SW 1271 (cell line): ENCODE results near the gene TRIM3.
"Not testable (repeated sequence)": the region's sequence is repeated elsewhere in the genome, so short reads cannot be mapped to it uniquely, and the experiment has no call there.

Experiments used
- DNase-seq, 2 experiments: peaks; one replicate each; lab custom pipeline; 2025; lab: John Stamatoyannopoulos, UW

TRIM3 gene

DNA sequence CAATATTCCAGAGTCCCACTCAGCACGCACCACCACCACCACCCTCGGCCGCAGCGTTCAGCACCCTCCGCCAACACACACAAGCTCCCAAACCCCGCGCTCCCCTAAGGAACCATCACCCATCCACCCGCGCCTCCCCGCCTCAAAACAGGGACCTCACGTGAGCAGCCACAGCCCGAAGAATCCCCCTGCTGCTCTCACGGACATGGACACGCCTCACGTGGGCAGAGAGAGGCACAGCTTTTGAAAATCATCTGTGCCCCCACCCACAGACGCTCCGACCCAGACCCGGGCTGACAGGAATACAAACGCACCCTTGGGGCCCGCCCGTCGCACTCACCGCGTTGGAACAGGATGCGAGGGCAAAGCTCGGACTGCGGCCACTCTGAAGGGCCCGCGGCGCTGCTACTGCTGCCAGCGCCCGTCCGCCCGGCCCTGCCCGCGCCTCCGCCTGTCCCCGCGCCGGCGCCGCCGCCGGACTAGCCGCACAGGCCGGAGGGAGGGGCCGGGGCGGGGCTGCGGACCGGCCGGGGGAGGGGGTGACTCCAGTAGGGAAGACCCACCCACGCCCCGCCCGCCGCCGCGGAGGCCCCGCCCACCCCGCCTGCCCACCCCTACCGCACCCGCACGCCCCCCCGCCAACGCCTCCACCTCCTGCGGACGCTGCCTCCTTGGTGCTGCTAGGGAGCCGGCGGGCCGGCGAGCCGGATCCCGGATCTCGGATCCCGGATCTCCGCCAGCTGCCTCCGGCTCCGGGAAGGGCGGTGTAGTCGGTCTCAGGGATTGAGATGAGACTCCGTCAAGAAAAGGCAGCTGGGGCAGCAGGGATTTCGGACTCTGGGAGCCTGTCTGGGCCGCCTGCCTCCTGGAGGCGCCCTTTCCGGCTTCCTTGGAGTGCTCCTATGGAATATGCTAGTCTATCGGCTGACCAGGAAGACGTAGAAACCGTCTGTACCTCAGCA lies at the start of gene TRIM3:
TSS of gene TRIM3 (minus strand) at position 491 of the 962 bp plus-strand sequence. CDS start 8,246 bp downstream, outside the sequence.
- DNase-seq, result peak; percentile 39 to 82

DNA sequence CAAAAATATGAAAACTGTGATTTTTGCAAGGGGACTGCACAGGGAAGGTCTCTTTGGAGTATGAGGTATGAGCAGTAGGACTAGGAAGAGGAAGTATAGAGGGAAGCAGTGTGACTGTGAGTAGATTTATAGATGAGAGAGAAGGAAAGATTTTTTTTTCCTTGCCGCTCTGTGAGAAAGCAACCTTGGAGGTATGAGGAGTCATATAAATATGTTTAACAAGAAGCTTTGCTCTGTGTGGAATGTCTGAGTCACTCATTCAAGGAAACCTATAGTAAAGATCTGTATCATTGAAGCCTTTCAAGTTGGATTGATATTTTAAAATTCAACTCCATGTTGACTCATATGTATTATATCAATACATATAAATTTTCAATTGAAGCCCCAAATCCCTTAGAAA lies 49.5 kb upstream of the TRIM3 start:
- peak in 1 of 2 experiments; percentile 26 for DNase-seq

- DNase-seq, result not testable (repeated sequence)
Observed at GRCh38 chr11:6521946-6522345, 48.2 kb upstream of the TRIM3 start.

DNA sequence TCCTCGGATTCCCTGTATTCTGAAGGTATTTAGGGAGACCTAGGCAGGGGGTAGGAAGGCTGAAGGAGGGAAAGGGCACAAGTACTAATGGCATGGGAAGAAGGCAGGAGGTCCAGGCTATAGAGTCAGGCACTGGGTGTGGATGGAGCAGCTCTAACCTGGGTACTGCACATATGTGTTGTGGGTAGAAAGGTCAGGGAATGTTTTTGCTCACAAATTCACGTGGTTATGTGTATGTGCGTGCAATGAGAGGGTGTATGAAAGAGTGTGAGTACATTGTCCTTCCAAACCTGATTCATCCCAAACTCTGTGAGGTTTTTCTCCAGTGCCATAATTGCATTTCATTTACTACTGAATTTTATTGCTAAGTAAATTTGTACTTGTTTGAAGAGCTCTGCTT lies 46.5 kb upstream of the TRIM3 start:
- no peak for DNase-seq

- no peak for DNase-seq
Observed at GRCh38 chr11:6516865-6517264, 43.1 kb upstream of the TRIM3 start.

GRCh38 chr11:6505577-6506240 lies 32.0 kb upstream of the TRIM3 start:
- DNase-seq, result peak in 1 of 2 experiments; percentile 49

GRCh38 chr11:6504166-6504565 lies 30.4 kb upstream of the TRIM3 start:
- no peak for DNase-seq

DNA sequence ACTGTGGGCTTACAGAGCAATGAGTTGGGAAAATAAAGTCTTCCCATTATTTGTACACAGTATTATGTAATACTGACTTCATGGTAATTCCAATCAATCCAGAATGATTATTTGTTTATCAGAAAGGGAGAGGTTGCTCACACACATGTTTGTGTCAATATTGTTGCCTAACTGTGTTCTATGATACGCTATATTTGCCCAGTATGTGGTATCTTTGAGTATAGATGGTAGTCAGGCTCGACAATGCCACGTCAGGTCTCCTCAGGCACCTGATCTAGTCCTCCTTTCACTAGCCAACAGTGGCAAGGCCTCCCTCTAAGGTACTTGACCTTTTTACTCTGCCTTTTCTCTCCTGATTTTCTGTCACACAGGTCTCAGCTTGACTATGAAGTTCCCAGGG lies 28.6 kb upstream of the TRIM3 start:
- DNase-seq, result no peak

GRCh38 chr11:6498544-6498943 lies 24.8 kb upstream of the TRIM3 start:
- DNase-seq, result no peak

GRCh38 chr11:6498121-6498520 lies 24.4 kb upstream of the TRIM3 start:
- no peak for DNase-seq

GRCh38 chr11:6497069-6497839 lies 23.5 kb upstream of the TRIM3 start, which contains the start of gene DNHD1:
Gene DNHD1 (plus strand): TSS chr11:6497280. CDS start chr11:6498216, 936 bp downstream.
- DNase-seq, result no peak

DNA sequence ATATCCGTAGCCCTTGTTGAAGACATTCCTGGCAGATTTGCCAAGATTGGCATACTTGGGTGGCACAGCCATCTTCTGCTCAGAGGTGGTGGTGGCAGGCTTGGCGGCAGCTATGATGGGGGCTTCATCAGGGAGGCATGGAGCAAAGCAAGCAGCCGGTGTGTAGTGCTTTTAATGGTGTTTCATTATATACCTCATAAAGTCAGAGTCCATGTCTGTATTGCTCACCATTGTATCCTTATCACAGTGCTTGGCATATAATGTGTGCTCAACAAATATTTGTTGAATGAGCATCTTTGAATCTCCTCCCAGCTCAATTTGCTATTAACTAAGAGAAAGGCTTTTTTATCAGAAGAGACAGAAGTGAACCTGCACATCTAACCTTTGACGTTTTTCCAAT lies 15.6 kb upstream of the TRIM3 start:
- no peak for DNase-seq

DNA sequence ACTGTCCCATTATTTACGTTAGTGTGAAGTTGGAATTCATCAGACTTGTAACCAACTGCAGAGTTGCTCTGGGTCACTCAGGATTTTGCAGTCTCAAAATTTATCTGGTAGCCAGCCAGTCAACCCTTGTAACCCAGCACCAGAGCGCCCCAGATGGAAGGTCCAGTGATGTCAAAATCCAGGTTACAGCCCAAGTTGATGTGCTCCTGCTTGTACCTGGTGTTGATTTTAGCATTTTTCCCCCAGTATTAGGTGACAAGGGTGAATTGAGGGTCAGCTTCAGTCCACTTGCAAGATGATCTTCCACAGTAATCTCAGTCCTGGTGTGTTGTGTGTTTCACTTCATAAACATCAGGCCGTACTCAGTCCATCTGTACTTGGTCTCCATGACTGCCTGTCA lies 15.1 kb upstream of the TRIM3 start:
- DNase-seq, result no peak

GRCh38 chr11:6488342-6488741 lies 14.6 kb upstream of the TRIM3 start:
- DNase-seq, result no peak

DNA sequence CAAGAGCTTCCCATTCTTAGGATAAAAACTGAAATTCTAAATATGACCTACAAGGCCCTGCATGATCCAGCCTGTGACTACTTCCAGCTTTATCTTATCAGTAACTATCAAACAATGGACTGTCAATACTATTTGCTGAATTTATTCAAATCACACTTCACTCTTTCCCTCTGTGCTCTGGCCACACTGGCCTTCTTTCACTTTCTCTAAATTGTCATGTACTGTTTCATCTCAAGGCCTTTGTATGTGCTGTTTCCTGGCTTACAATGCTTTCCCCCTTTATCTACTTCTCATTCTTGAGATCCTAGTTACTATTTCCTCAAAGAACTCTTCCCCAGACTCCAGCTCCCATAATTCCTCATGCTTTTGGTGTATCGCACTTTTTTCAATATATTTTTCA lies 13.2 kb upstream of the TRIM3 start:
- DNase-seq, result no peak

DNA sequence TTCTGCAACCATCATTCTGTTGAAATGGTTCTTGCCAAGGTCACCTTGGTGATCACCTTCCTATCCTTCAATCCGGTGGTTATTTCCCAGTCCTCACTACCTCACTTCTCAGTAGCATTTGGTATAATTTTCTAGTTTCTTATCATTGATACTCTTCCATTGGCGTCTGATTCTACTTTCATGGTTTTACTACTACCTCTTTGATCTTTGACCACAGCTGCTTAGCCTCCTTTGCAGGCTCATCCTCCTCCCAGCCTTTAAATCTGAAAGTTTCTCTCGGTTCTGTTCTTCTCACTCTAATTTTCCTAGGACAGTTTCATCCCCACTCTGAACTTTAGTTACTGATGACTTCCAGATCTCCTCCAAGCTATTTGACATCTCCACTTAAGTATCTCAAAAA lies 12.5 kb upstream of the TRIM3 start:
- no peak for DNase-seq

GRCh38 chr11:6485661-6486060 lies 11.9 kb upstream of the TRIM3 start:
- DNase-seq, result no peak

- DNase-seq, result no peak
Observed at GRCh38 chr11:6483015-6483414, 9.3 kb upstream of the TRIM3 start.

DNA sequence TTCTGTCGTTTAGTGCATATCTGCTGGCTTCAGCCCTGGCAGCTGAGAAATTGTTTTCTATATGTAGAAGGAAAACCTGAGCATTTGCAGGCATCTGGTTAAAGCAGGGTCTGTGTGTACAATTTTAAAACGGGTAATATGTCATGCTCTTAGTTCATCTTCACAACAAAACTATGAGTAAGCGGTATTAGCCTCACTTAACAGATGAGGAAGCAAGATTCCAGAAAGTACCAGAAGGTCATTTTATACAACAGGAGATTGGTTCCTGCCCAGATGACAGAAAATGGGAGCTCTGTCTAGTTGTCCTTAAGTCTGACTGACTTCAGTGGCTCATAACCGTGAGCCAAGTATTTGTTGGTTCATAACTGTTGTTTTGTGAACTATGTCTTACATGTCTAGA lies 8.7 kb upstream of the TRIM3 start:
- no peak for DNase-seq

DNA sequence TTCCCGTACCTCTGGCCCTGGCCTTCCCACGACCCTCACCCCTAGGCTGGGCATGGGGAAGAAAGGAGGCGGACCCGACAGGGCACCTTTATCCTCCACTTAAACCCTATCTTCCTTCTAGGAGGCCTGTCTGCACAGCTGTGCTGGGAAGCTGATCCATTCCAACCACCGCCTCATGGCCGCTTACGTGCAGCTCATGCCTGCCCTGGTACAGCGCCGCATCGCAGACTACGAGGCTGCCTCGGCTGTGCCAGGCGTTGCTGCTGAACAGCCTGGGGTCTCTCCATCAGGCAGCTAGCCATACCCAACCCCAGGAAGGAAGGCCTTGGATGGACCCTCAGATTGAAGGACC lies 8.2 kb upstream of the TRIM3 start:
- no peak for DNase-seq

- peak; percentile 89 to 95 for DNase-seq
Observed at GRCh38 chr11:6481012-6481923, 7.5 kb upstream of the TRIM3 start, which contains the start of the genes ARFIP2 and TIMM10B. Gene ARFIP2 (minus strand): TSS chr11:6481331. CDS start chr11:6480421, 910 bp downstream. Gene TIMM10B (plus strand): TSS chr11:6481501. CDS start chr11:6481517, 16 bp downstream.
